HG02678 (cell line): ENCODE results near the gene CYGB.
"Not testable (repeated sequence)": the region's sequence is repeated elsewhere in the genome, so short reads cannot be mapped to it uniquely, and the experiment has no call there.

Experiments used
- ATAC-seq: cut with Tn5 transposase; IDR thresholded peaks from one replicate; pipeline ENCODE4 v1.9.1; 2021; ENCODE audit warnings: mild to moderate bottlenecking, moderate library complexity; ENCODE audit not compliant: unreplicated experiment

CYGB gene

GRCh38 chr17:76525513-76525833, 12.0 kb downstream of the CYGB start:
- not testable (repeated sequence) for ATAC-seq

GRCh38 chr17:76524598-76525512, 12.7 kb downstream of the CYGB start:
- no peak for ATAC-seq

- no peak for ATAC-seq
These were observed 14.1 kb downstream of the CYGB start for GRCh38 chr17:76523084-76524037.

GRCh38 chr17:76521683-76522082, 15.8 kb downstream of the CYGB start:
- ATAC-seq = not testable (repeated sequence)

GRCh38 chr17:76521262-76521661, 16.2 kb downstream of the CYGB start:
- no peak for ATAC-seq

- ATAC-seq = no peak
These were observed 18.2 kb downstream of the CYGB start for GRCh38 chr17:76519048-76519966.

GRCh38 chr17:76517638-76518038, 19.9 kb downstream of the CYGB start:
- ATAC-seq = no peak

GRCh38 chr17:76515274-76515949, 22.1 kb downstream of the CYGB start:
- ATAC-seq = no peak

GRCh38 chr17:76514355-76514754, 23.2 kb downstream of the CYGB start:
- ATAC-seq = not testable (repeated sequence)

- no peak for ATAC-seq
These were observed 24.2 kb downstream of the CYGB start for GRCh38 chr17:76513306-76513692.

- no peak for ATAC-seq
These were observed 24.9 kb downstream of the CYGB start for GRCh38 chr17:76512366-76513305.

GRCh38 chr17:76511668-76512365, 25.7 kb downstream of the CYGB start:
- ATAC-seq = no peak

GRCh38 chr17:76510831-76511244, 26.7 kb downstream of the CYGB start:
- no peak for ATAC-seq

GRCh38 chr17:76508472-76509063, 28.9 kb downstream of the CYGB start:
- ATAC-seq = not testable (repeated sequence)

GRCh38 chr17:76506408-76507345, 30.8 kb downstream of the CYGB start:
- peak; percentile 58 for ATAC-seq

GRCh38 chr17:76504117-76504516, 33.4 kb downstream of the CYGB start:
- no peak for ATAC-seq
